G401.6 (cell line): ENCODE results near the gene PJA1.

ENCODE experiments used
- FAIRE-seq: peaks from 2 replicates; lab custom pipeline; 2012; peaks lifted over from hg19 to GRCh38; lab: Jason Lieb, UNC

The PJA1 gene

GRCh38 chrX:69140837-69141236 is 24.4 kb downstream of the PJA1 start:
- no peak for FAIRE-seq

- no peak for FAIRE-seq
These were observed 25.7 kb downstream of the PJA1 start for GRCh38 chrX:69139516-69139915.

GRCh38 chrX:69138512-69138911 is 26.7 kb downstream of the PJA1 start:
- no peak for FAIRE-seq

DNA sequence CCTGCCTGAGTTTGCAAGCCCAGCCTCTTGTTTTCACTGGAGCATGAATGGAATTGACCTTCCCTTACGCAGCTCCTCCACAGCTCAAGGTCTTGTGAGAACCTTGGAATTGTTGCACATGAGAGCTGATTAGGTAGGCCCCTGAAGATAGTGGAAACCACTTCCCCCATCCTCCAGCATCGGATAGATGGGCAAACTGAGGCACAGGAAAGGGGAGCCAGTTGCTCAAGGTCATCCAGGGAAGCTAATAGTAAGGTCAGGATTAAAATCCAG is 27.2 kb downstream of the PJA1 start:
- no peak for FAIRE-seq

DNA sequence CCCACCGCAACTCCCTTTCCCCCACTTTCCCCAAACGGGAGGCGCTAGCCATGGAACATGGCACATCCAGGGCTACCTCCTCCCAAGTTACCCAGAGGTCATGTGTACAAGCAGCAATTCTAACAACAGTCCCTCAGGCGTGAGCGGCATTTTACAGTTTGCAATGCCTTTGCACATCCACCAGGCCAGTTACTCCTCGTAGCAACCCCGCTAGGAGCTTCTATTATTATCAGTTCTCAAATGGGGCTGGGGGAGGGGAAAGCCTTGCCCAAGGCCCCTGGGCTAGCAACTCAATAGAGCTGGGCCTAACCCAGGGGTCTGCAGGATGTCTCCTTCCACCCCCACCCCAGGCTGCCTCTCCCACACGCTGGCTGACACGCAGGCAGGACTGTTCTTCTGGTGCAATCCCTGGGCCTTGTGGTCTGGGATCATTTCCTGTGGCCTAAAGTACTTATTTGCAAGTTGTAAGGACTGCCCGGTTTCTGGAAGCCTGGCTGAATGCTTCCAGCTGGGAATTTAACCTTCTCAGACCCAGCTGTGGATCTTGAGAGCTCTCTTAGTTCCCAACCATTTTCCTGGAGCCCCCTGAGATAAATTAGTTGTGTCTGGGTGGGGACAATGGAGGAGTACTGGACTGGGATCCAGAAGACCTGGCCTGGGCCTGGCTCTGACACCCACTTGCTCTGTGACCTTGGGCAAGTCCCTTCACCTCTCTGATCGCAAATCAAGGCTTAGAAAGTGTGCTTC is 27.7 kb downstream of the PJA1 start:
- FAIRE-seq = no peak

- FAIRE-seq = no peak
These were observed 28.5 kb downstream of the PJA1 start for GRCh38 chrX:69136546-69137331.

- FAIRE-seq = no peak
These were observed 31.2 kb downstream of the PJA1 start for GRCh38 chrX:69133921-69134542.

GRCh38 chrX:69131886-69132285 is 33.4 kb downstream of the PJA1 start:
- no peak for FAIRE-seq

DNA sequence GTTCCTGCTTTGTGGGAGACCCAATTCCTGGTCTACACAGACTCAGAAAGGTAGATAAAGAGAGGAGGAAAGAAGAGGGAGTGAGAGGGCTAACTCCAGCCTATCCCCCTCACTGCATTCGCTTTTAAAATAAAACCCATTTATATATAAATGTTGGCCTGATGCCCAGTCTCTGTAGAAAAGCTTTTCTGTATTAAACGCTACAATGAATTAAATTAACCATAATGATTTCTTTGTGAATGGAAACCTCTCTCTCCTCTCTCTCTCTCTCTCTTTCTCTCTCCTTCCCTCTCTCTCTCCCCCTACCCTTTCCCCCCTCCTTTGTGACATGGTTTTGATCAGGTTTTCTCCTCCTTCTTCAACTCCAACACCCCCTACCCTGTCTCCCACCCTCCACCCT is 34.8 kb downstream of the PJA1 start:
- no peak for FAIRE-seq

- FAIRE-seq = no peak
These were observed 36.7 kb downstream of the PJA1 start for GRCh38 chrX:69128588-69128987.

DNA sequence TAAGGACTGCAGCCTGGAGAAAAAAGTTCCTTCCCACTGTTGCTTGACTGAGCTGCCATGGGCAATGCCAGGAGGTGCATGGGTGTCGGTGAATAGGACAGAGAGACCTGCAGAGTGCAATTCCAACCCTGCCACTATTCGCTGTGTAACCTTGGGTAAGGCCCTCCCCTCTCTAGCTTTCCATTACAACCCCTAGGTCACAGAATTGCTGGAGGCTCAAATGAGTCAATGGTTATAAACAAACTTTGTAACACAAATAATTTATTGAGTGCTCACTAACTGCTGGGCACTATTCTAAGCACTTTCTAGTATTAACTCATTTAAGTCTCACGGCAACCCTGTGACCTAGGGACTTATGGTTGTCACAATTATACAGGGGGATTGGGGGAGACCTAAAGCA is 37.8 kb downstream of the PJA1 start:
- no peak for FAIRE-seq

DNA sequence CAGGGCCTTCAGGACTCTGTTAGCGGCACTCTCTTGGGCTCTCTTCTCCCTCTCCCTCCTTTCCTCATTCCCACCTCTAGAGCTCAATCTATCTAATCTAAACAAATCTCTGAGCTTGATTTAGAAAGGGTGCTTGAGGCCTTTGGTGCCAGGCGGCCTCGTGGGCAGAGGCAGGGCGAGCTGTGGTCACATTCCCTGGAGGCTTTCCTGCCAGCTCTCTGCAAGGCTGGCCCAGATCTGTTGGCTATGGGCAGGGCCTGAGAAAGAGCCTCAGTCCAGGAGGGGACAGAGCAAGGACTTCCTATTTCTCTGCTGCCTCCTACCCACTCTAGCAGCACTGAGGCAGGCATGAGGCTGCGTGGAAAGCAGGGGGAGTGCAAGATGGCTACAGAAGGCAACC is 38.6 kb downstream of the PJA1 start:
- FAIRE-seq = no peak

- FAIRE-seq = no peak
These were observed 40.2 kb downstream of the PJA1 start for GRCh38 chrX:69125094-69125493.

- no peak for FAIRE-seq
These were observed 41.1 kb downstream of the PJA1 start for GRCh38 chrX:69124108-69124507.

GRCh38 chrX:69123481-69123880 is 41.8 kb downstream of the PJA1 start:
- no peak for FAIRE-seq

DNA sequence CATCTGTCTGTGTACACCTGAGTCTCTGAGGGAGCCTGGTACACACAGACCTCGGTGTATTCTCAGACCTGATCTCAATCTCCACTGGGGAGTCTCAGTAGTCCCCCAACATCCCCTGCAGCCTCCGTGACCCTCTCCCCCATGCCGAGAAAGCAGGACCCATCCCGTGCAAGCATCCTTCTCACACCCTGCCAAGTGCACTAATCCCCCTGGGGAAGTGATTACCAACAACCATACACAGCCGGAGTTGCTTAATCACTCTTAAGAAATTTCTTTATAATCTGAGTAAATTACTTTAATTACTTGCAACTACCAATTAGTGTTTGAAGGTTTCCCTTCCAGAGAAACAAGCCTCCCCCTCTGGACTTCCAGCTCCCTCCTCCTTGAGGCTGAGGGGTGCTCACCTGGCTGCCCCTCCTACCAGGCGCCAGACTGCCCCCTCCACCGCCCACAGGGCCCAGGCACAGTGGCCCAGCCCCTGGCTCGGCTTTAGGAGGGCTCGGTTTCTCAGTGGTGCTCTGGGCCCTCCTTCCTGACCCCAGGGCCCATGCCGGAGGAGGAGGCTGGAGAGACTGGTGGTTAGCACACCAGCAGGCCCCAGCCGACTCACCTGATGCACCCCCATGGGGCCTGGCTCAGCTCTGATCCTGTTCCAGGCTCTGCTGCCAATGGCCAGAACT is 43.8 kb downstream of the PJA1 start:
- FAIRE-seq = no peak

DNA sequence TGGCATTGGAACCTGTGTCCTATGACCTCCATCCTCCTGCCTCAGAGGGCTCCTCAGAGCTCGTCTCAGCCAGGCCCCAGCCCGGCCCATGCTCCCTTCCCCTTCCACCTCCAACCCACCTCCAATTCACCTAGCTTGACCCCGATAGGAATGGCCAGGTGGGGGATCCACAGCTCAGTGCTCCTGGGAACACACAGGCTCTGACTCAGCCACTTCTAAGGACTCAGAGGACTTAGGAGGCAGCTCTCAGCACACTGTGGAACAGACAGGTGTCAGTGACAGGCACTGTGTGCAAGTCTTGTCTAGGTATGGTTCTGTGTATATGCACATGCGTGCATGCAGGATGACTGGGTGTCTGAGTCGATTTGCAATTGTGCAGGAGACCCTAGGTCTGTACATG is 44.8 kb downstream of the PJA1 start:
- no peak for FAIRE-seq

GRCh38 chrX:69119122-69119521 is 46.1 kb downstream of the PJA1 start:
- FAIRE-seq = no peak

GRCh38 chrX:69117876-69118526 is 47.3 kb downstream of the PJA1 start:
- FAIRE-seq = no peak

GRCh38 chrX:69116077-69116476 is 49.2 kb downstream of the PJA1 start:
- FAIRE-seq = no peak

GRCh38 chrX:69113723-69114122 is 51.5 kb downstream of the PJA1 start:
- FAIRE-seq = no peak
